Esophagus muscularis mucosa (tissue), 4 donors: ENCODE measurements around the gene NIN. TPM values are rescaled to one million over a fixed set of nuclear protein-coding genes. Genes with fewer than 3 reads are reported as not detected.
"Not testable (repeated sequence)": the region's sequence is repeated elsewhere in the genome, so short reads cannot be mapped to it uniquely, and the experiment has no call there.

Experiments
- DNase-seq: peaks from one replicate; pipeline ENCODE4 v3.0.0-alpha.2; 2017; ENCODE audit errors: extremely low spot score
- H3K27ac ChIP-seq, 4 donors: fragments of 200-600 bp; sonication (generic); replicated peaks in 1 of 4; 1 replicate in 3 of 4; 2 replicates in 1 of 4; pipeline ENCODE4 v1.5.1; 2016 to 2019; ENCODE audit warnings: mild to moderate bottlenecking in 1 of 4
- H3K27me3 ChIP-seq, 4 donors: fragments of 200-600 bp; sonication (generic); one replicate each; pipeline versions ENCODE4 v1.5.1 to v1.6.0; 2016 to 2019
- H3K36me3 ChIP-seq, 4 donors: fragments of 200-600 bp; sonication (generic); one replicate each; pipeline ENCODE4 v1.5.1; 2016 to 2019
- H3K4me1 ChIP-seq, 4 donors: fragments of 200-600 bp; sonication (generic); one replicate each; pipeline ENCODE4 v1.5.1; 2016 to 2019
- H3K4me3 ChIP-seq, 4 donors: fragments of 200-600 bp; sonication (generic); 1 replicate in 2 of 4; 2 replicates in 2 of 4; pipeline ENCODE4 v1.5.1; 2016 to 2019; ENCODE audit warnings: mild to moderate bottlenecking in 4 of 4, moderate library complexity in 1 of 4
- H3K9me3 ChIP-seq, 4 donors: fragments of 200-600 bp; sonication (generic); 1 replicate in 3 of 4; 2 replicates in 1 of 4; pipeline ENCODE4 v1.5.1; 2016 to 2019
- EP300 ChIP-seq: sonication (generic); formaldehyde crosslinking; IDR thresholded peaks from one replicate; pipeline ENCODE4 v1.6.1; 2017; ENCODE audit warnings: antibody characterized with exemption
- POLR2A ChIP-seq: fragments of 450-650 bp; IDR thresholded peaks from one replicate; pipeline ENCODE4 v1.6.1; 2017; ENCODE audit warnings: antibody characterized with exemption, moderate library complexity, mild to moderate bottlenecking, low read depth
- POLR2AphosphoS5 ChIP-seq, 2 donors: sonication (generic); formaldehyde crosslinking; IDR thresholded peaks; one replicate each; pipeline ENCODE4 v1.6.1; 2017; ENCODE audit warnings: antibody characterized with exemption in 2 of 2
- WGBS: methylation state at CpG from one replicate; pipeline ENCODE4 v1.1.5; 2018; 5-methylcytosine and 5-hydroxymethylcytosine counted together
- intact Hi-C: fragments of 100-400 bp; cut with DNase I; formaldehyde crosslinking; loops from one replicate; pipeline ENCODE4 v1.15.1; 2023
- total RNA-seq, 4 donors: library from RNA; depleted of rRNA; stranded (reverse); fragments of >200 nt; gene quantifications; one replicate each; pipeline versions ENCODE4 v1.1.0 to v1.2.1, GENCODE V29; 2016
- TF ChIP-seq, protein P1 (sequence below), 3 experiments: fragments of 200-600 bp in 2 of 3; fragments of 450-650 bp in 1 of 3; sonication (generic) in 2 of 3; IDR thresholded peaks; one replicate each; pipeline ENCODE4 v1.5.1; 2017 to 2019; ENCODE audit warnings: antibody characterized with exemption in 3 of 3, mild to moderate bottlenecking in 2 of 3, moderate library complexity in 1 of 3

Gene NIN
- total RNA-seq, 4 donors from 2014 or later, result 26.2 to 38.8 (median 34.1) TPM

DNA sequence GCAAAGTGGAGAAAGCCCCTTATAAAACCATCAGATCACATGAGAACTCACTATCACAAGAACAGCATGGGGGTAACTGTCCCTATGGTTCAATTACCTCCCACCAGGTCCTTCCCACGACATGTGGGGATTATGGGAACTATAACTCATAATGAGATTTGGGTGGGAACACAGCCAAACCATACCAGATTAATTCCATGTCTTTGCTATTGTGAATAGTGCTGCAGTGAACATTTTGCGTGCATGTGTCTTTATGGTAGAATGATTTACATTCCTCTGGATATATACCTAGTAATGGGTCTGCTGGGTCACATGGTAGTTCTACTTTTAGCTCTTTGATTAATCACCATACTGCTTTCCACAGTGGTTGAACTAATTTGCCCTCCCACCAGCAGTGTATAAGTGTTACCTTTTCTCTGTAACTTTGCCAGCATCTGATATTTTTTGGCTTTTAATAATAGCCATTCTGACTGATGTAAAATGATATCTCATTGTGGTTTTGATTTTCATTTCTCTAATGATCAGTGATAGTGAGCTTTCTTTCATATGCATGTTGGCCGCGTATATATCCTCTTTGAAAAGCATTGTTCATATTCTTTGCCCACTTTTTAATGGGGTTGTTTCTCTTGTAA, 133.2 kb downstream of the NIN start:
- WGBS, result 74% methylated on average over 4 of the region's 4 CpGs

DNA sequence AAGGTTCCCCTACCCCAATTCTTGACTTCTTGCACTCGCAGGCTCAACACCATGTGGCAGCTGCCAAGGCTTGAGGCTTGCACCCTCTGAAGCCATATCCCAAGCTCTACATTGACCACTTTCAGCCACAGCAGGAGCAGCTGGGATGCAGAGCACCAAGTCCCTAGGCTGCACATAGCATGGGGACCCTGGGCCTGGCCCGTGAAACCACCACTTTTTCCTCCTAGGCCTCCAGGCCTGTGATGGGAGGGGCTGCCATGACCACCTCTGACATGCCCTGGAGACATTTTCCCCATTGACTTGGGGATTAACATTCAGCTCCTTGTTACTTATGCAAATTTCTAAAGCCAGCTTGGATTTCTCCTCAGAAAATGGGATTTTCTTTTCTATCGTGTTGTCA, 136.7 kb downstream of the NIN start:
- H3K4me3 ChIP-seq, H3K9me3 ChIP-seq, H3K36me3 ChIP-seq, intact Hi-C loops, H3K4me1 ChIP-seq, DNase-seq, H3K27ac ChIP-seq, H3K27me3 ChIP-seq: not testable (repeated sequence)
- whole genome bisulfite sequencing, result 90% methylated on average over 2 of the region's 3 CpGs

More for the DNA sequence above, 133.2 kb downstream of the NIN start:
- TF ChIP-seq EP300 (no peak), POLR2AphosphoS5 (IDR thresholded peaks at IDR 0.05) (no peak), POLR2A (no peak)
- TF ChIP-seq, protein P1, sequence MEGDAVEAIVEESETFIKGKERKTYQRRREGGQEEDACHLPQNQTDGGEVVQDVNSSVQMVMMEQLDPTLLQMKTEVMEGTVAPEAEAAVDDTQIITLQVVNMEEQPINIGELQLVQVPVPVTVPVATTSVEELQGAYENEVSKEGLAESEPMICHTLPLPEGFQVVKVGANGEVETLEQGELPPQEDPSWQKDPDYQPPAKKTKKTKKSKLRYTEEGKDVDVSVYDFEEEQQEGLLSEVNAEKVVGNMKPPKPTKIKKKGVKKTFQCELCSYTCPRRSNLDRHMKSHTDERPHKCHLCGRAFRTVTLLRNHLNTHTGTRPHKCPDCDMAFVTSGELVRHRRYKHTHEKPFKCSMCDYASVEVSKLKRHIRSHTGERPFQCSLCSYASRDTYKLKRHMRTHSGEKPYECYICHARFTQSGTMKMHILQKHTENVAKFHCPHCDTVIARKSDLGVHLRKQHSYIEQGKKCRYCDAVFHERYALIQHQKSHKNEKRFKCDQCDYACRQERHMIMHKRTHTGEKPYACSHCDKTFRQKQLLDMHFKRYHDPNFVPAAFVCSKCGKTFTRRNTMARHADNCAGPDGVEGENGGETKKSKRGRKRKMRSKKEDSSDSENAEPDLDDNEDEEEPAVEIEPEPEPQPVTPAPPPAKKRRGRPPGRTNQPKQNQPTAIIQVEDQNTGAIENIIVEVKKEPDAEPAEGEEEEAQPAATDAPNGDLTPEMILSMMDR (IDR thresholded peaks at IDR 0.05), result no peak
- no peak for DNase-seq
- Histone ChIP-seq H3K4me3 (no peak overlapping the region), H3K9me3 (no peaks in the 10 kb centered on the region), H3K4me1 (no peaks in the 10 kb centered on the region), H3K36me3 (no peaks in the 10 kb centered on the region), H3K27me3 (peaks cover 0 to 8% (median 0%) of the 10 kb centered on the region in 4 donors), H3K27ac (no peak overlapping the region)
- intact Hi-C loops, result no loop called here

DNA sequence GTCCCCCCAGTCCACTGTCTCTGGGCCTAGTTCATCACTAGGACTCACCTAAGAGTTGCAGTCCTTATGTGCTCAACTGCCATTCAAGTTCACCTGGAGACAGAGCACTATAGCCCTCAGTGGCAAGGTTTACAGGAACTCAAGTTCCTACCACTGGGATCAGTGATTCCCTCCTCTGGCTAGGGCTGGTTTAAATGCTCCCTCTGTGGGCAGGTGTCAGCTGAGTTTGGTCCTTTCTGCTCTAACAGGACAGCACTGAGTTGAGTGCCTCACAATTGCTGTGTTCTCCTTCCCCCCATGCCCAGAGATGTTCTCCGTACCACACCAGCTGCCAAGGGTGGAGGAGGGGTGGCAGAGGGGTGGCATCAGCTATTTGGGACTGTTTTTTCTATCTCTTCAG, 142.1 kb downstream of the NIN start:
- no peaks in the 10 kb centered on the region for H3K36me3 ChIP-seq
- TF ChIP-seq EP300 (no peak), POLR2A (no peak), POLR2AphosphoS5 (IDR thresholded peaks at IDR 0.05) (no peak)
- TF ChIP-seq, protein P1 (IDR thresholded peaks at IDR 0.05), result no peak
- H3K9me3 ChIP-seq, result no peaks in the 10 kb centered on the region
- no peak overlapping the region for H3K4me3 ChIP-seq
- no peak for DNase-seq
- intact Hi-C loops, result no loop called here
- 86% methylated on average over 1 of the region's 1 CpG for WGBS
- H3K27ac ChIP-seq, result no peak overlapping the region
- H3K4me1 ChIP-seq, result no peaks in the 10 kb centered on the region
- H3K27me3 ChIP-seq, result no peaks in the 10 kb centered on the region

DNA sequence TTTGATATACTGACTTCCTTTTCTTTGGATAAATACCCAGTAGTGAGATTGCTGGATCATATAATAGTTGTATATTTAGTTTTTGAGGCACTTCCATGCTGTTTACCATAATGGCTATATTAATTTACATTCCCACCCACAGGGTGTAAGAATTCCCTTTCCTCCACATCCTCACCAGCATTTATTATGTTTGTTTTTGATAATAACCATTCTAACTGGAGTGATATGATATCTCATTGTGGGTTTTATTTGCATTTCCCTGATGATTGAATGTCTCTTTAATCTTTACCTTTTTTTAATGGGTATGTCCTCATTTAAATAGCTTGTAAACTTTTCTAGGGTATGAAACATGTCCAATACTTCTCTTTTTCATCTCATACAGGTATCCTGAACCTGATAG, 151.3 kb downstream of the NIN start:
- intact Hi-C loops, result no loop called here
- Histone ChIP-seq H3K36me3 (no peaks in the 10 kb centered on the region), H3K27ac (no peak overlapping the region), H3K27me3 (no peaks in the 10 kb centered on the region), H3K9me3 (no peaks in the 10 kb centered on the region), H3K4me1 (peaks cover 0 to 12% (median 6%) of the 10 kb centered on the region in 4 donors), H3K4me3 (no peak overlapping the region)
- TF ChIP-seq, protein P1 (IDR thresholded peaks at IDR 0.05), result no peak
- TF ChIP-seq EP300, result no peak
- no peak for TF ChIP-seq POLR2A
- no peak for TF ChIP-seq POLR2AphosphoS5 (IDR thresholded peaks at IDR 0.05)
- no peak for DNase-seq

DNA sequence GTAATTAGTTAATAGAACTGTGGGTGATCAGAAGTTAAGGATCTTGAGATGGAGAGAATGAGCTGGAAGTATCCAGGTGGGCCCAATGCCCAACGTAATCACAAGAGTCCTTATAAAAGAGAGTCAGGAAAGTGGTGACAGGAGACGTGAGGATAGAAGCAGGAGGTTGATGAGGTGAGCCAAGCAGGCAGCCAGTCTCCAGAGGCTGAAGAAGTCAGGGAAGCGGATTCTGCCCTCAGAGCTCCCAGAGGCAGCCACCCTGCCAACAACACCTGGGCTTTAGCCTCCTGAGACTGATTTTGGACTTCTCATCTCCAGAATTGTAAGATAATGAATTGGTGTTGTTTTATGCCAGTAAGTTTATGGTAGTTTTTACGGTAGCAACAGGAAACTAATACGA, 152.8 kb downstream of the NIN start:
- TF ChIP-seq POLR2AphosphoS5 (IDR thresholded peaks at IDR 0.05), result no peak
- TF ChIP-seq, protein P1 (IDR thresholded peaks at IDR 0.05), result no peak
- TF ChIP-seq POLR2A, result no peak
- no peak for TF ChIP-seq EP300
- no peaks in the 10 kb centered on the region for H3K36me3 ChIP-seq
- H3K4me1 ChIP-seq, result peaks cover 0 to 12% (median 6%) of the 10 kb centered on the region in 4 donors
- no peaks in the 10 kb centered on the region for H3K27me3 ChIP-seq
- no peak overlapping the region for H3K27ac ChIP-seq
- DNase-seq, result no peak
- H3K9me3 ChIP-seq, result no peaks in the 10 kb centered on the region
- no peak overlapping the region for H3K4me3 ChIP-seq
- intact Hi-C loops, result no loop called here
- WGBS, result 78% methylated on average over 5 of the region's 5 CpGs
